Breast epithelium (tissue), 4 donors: ENCODE results near the gene REXO2. TPM values are rescaled to one million over a fixed set of nuclear protein-coding genes. Genes with fewer than 3 reads are reported as not detected.

ENCODE experiments used
- DNase-seq, 2 donors: peaks; one replicate each; pipeline ENCODE4 v3.0.0-alpha.2; 2019; ENCODE audit warnings: low spot score in 2 of 2
- H3K27ac ChIP-seq, 2 donors: fragments of 200-600 bp; sonication (generic) in 1 of 2; one replicate each; pipeline ENCODE4 v1.5.1; 2016 to 2019; ENCODE audit warnings: mild to moderate bottlenecking in 1 of 2
- H3K27me3 ChIP-seq, 2 donors: fragments of 200-600 bp; sonication (generic) in 1 of 2; one replicate each; pipeline versions ENCODE4 v1.5.1 to v1.6.0; 2017 to 2019; ENCODE audit warnings: control low read depth in 1 of 2, mild to moderate bottlenecking in 1 of 2
- H3K36me3 ChIP-seq: fragments of 200-600 bp; one replicate; pipeline ENCODE4 v1.5.1; 2019
- H3K4me1 ChIP-seq, 2 donors: fragments of 200-600 bp; sonication (generic); one replicate each; pipeline ENCODE4 v1.5.1; 2016 to 2019; ENCODE audit warnings: control low read depth in 1 of 2
- H3K4me3 ChIP-seq, 3 donors: fragments of 200-600 bp; sonication (generic); 1 replicate in 2 of 3; 2 replicates in 1 of 3; pipeline ENCODE4 v1.5.1; 2016 to 2019; ENCODE audit warnings: mild to moderate bottlenecking in 3 of 3, moderate library complexity in 2 of 3
- H3K9me3 ChIP-seq, 2 donors: fragments of 200-600 bp; sonication (generic) in 1 of 2; one replicate each; pipeline ENCODE4 v1.5.1; 2016 to 2019; ENCODE audit warnings: control low read depth in 1 of 2
- POLR2A ChIP-seq: fragments of 450-650 bp; IDR thresholded peaks from one replicate; pipeline ENCODE4 v1.6.1; 2016; ENCODE audit warnings: antibody characterized with exemption, mild to moderate bottlenecking, moderate library complexity
- POLR2AphosphoS5 ChIP-seq, 3 donors: sonication (generic); formaldehyde crosslinking; IDR thresholded peaks; one replicate each; pipeline ENCODE4 v1.6.1; 2017; ENCODE audit warnings: antibody characterized with exemption in 3 of 3
- intact Hi-C: fragments of 100-400 bp; cut with DNase I; formaldehyde crosslinking; loops from one replicate; pipeline ENCODE4 v1.15.1; 2023; ENCODE audit warnings: low total_unique reads
- total RNA-seq, 3 donors: library from RNA; depleted of rRNA; stranded (reverse); fragments of >200 nt; gene quantifications; one replicate each; pipeline ENCODE4 v1.1.0, GENCODE V29; 2016
- TF ChIP-seq, protein P1 (sequence below), 3 donors: fragments of 450-650 bp; IDR thresholded peaks; one replicate each; pipeline ENCODE4 v1.5.1; 2016 to 2017; ENCODE audit warnings: antibody characterized with exemption in 3 of 3, mild to moderate bottlenecking in 3 of 3, moderate library complexity in 3 of 3

The REXO2 gene
- total RNA-seq, 3 donors from 2014 or later = 108 to 127 (median 123) TPM

GRCh38 chr11:114478001-114478410, 38.7 kb downstream of the REXO2 start:
- intact Hi-C loops = no loop called here
- Histone ChIP-seq H3K9me3 (no peaks in the 10 kb centered on the region), H3K36me3 (no peaks in the 10 kb centered on the region), H3K27ac (no peak overlapping the region), H3K27me3 (no peaks in the 10 kb centered on the region), H3K4me1 (no peaks in the 10 kb centered on the region), H3K4me3 (no peak overlapping the region)
- DNase-seq = no peak
- no peak for TF ChIP-seq POLR2A
- no peak for TF ChIP-seq POLR2AphosphoS5 (IDR thresholded peaks at IDR 0.05)
- TF ChIP-seq, protein P1, sequence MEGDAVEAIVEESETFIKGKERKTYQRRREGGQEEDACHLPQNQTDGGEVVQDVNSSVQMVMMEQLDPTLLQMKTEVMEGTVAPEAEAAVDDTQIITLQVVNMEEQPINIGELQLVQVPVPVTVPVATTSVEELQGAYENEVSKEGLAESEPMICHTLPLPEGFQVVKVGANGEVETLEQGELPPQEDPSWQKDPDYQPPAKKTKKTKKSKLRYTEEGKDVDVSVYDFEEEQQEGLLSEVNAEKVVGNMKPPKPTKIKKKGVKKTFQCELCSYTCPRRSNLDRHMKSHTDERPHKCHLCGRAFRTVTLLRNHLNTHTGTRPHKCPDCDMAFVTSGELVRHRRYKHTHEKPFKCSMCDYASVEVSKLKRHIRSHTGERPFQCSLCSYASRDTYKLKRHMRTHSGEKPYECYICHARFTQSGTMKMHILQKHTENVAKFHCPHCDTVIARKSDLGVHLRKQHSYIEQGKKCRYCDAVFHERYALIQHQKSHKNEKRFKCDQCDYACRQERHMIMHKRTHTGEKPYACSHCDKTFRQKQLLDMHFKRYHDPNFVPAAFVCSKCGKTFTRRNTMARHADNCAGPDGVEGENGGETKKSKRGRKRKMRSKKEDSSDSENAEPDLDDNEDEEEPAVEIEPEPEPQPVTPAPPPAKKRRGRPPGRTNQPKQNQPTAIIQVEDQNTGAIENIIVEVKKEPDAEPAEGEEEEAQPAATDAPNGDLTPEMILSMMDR (IDR thresholded peaks at IDR 0.05) = no peak

DNA sequence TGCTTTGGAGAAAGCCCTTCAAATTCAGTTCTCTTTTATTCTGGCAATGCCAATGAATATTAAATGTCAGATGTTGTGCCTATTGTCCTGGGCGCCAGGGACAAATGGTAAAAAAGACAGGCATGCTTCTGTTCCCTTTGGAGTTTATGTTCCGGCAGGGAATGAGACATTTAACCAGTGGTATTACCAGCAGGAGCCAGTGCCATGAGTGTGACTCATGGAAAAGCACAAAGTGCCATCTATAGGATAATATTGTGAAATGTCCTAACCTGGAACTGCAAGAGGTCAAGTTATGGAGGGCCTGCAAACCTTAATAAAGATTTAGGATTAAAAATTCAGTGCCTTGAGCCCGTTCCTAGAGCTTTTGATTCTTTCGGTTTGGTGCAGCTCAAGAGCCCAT, 39.5 kb downstream of the REXO2 start:
- no peak for DNase-seq

DNA sequence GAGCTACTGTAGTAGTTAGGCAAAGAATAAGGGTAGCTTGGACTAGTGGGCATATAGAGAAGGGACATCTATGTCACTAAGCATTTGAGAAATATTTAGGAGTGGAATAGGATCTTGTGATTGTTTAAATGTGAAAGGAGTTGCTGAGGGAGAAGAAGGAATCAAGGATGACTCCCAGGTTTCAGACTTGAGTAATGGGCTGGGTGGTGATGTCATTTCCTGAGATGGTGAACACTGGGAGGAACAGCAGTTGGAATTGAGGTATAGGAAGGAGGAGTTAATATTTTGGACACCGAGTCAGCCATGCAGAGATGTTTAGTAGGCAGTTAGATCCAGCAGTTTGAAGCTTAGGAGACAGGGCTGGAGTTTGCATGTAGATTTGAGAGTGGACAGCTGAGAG, 40.1 kb downstream of the REXO2 start:
- Histone ChIP-seq H3K4me3 (no peak overlapping the region), H3K36me3 (no peaks in the 10 kb centered on the region), H3K27me3 (no peaks in the 10 kb centered on the region), H3K9me3 (no peaks in the 10 kb centered on the region), H3K27ac (no peak overlapping the region), H3K4me1 (no peaks in the 10 kb centered on the region)
- DNase-seq = no peak
- intact Hi-C loops = no loop called here
- TF ChIP-seq POLR2A (no peak), POLR2AphosphoS5 (IDR thresholded peaks at IDR 0.05) (no peak)
- TF ChIP-seq, protein P1 (IDR thresholded peaks at IDR 0.05) = no peak

More for the DNA sequence above, 39.5 kb downstream of the REXO2 start:
- TF ChIP-seq, protein P1 (IDR thresholded peaks at IDR 0.05) = no peak
- TF ChIP-seq POLR2AphosphoS5 (IDR thresholded peaks at IDR 0.05) = no peak
- no peak for TF ChIP-seq POLR2A
- Histone ChIP-seq H3K36me3 (no peaks in the 10 kb centered on the region), H3K9me3 (no peaks in the 10 kb centered on the region), H3K4me1 (no peaks in the 10 kb centered on the region), H3K4me3 (no peak overlapping the region), H3K27me3 (no peaks in the 10 kb centered on the region), H3K27ac (no peak overlapping the region)
- intact Hi-C loops = no loop called here

DNA sequence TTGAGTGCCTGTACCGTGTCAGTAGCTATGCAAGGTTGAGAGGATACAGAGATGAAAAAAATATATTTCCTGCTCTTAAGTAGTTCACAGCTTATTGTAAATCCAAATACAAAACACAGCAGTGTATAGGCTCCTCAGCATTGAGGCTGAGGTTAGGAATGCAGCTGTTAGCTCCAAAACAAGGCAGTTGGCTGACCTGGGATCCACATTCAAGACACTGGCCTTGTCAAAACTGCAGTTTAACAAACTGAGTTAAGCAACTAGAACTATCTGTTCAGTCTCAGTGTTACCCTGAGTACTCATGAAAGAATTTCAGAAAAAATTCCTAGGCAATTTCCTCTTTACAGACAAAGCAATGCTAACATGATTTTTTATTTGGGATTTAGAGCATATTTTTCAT, 42.8 kb downstream of the REXO2 start:
- no peak for TF ChIP-seq POLR2AphosphoS5 (IDR thresholded peaks at IDR 0.05)
- TF ChIP-seq, protein P1 (IDR thresholded peaks at IDR 0.05) = no peak

GRCh38 chr11:114483929-114484328, 44.7 kb downstream of the REXO2 start:
- intact Hi-C loops = no loop called here
- TF ChIP-seq, protein P1 (IDR thresholded peaks at IDR 0.05) = no peak
- TF ChIP-seq POLR2A (no peak), POLR2AphosphoS5 (IDR thresholded peaks at IDR 0.05) (no peak)
- no peaks in the 10 kb centered on the region for H3K36me3 ChIP-seq
- no peak for DNase-seq
- no peak overlapping the region for H3K27ac ChIP-seq
- no peaks in the 10 kb centered on the region for H3K9me3 ChIP-seq
- no peak overlapping the region for H3K4me3 ChIP-seq
- H3K4me1 ChIP-seq = no peaks in the 10 kb centered on the region
- no peaks in the 10 kb centered on the region for H3K27me3 ChIP-seq

More for the DNA sequence above, 42.8 kb downstream of the REXO2 start:
- H3K4me3 ChIP-seq = no peak overlapping the region
- no peaks in the 10 kb centered on the region for H3K36me3 ChIP-seq
- intact Hi-C loops = no loop called here
- DNase-seq = no peak
- no peaks in the 10 kb centered on the region for H3K27me3 ChIP-seq
- no peaks in the 10 kb centered on the region for H3K4me1 ChIP-seq
- no peaks in the 10 kb centered on the region for H3K9me3 ChIP-seq
- H3K27ac ChIP-seq = no peak overlapping the region
